Nephron (organoid): ENCODE measurements around the gene CABLES1.

Source experiments
- H3K27ac Mint-ChIP-seq, 3 experiments: 2 replicates each; pipeline ENCODE4 v1.8.0; 2020; ENCODE audit warnings: mixed read lengths in 3 of 3, mild to moderate bottlenecking in 2 of 3, moderate library complexity in 1 of 3
- H3K27me3 Mint-ChIP-seq: 2 replicates; pipeline ENCODE4 v1.8.0; 2021; ENCODE audit warnings: low read depth, mild to moderate bottlenecking, moderate library complexity, mixed read lengths
- H3K36me3 Mint-ChIP-seq: 2 replicates; pipeline ENCODE4 v1.8.0; 2020; ENCODE audit warnings: low read depth, mixed read lengths
- H3K4me1 Mint-ChIP-seq: 2 replicates; pipeline ENCODE4 v1.8.0; 2020; ENCODE audit warnings: mixed read lengths
- H3K4me3 Mint-ChIP-seq, 3 experiments: 2 replicates each; pipeline ENCODE4 v1.8.0; 2020; ENCODE audit warnings: mild to moderate bottlenecking in 3 of 3, mixed read lengths in 3 of 3, moderate library complexity in 2 of 3
- H3K9me3 Mint-ChIP-seq: 2 replicates; pipeline ENCODE4 v1.8.0; 2020; ENCODE audit warnings: mixed read lengths
- TF ChIP-seq, protein P1 (sequence below), 3 experiments: fragments of 200-600 bp; sonication (generic); IDR thresholded peaks; one replicate each; pipeline ENCODE4 v1.5.0; 2021; ENCODE audit warnings: antibody characterized with exemption in 3 of 3; ENCODE audit not compliant: unreplicated experiment in 3 of 3

The CABLES1 gene

GRCh38 chr18:23129355-23130002 lies 5.8 kb upstream of the CABLES1 start:
- no peak overlapping the region for H3K4me3 Mint-ChIP-seq

GRCh38 chr18:23131693-23132319 lies 3.5 kb upstream of the CABLES1 start:
- H3K9me3 Mint-ChIP-seq = no peaks in the 10 kb centered on the region
- TF ChIP-seq, protein P1, sequence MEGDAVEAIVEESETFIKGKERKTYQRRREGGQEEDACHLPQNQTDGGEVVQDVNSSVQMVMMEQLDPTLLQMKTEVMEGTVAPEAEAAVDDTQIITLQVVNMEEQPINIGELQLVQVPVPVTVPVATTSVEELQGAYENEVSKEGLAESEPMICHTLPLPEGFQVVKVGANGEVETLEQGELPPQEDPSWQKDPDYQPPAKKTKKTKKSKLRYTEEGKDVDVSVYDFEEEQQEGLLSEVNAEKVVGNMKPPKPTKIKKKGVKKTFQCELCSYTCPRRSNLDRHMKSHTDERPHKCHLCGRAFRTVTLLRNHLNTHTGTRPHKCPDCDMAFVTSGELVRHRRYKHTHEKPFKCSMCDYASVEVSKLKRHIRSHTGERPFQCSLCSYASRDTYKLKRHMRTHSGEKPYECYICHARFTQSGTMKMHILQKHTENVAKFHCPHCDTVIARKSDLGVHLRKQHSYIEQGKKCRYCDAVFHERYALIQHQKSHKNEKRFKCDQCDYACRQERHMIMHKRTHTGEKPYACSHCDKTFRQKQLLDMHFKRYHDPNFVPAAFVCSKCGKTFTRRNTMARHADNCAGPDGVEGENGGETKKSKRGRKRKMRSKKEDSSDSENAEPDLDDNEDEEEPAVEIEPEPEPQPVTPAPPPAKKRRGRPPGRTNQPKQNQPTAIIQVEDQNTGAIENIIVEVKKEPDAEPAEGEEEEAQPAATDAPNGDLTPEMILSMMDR (IDR thresholded peaks at IDR 0.05; ENCODE audit: unreplicated experiment in 3 of 3) = peak; percentile 72 to 82 (median 77)
- peaks cover 32% of the 10 kb centered on the region for H3K4me1 Mint-ChIP-seq

More at GRCh38 chr18:23129355-23130002, 5.8 kb upstream of the CABLES1 start:
- Mint-ChIP-seq H3K27me3 (peaks cover 15% of the 10 kb centered on the region), H3K4me1 (peaks cover 31% of the 10 kb centered on the region), H3K9me3 (no peaks in the 10 kb centered on the region), H3K36me3 (no peaks in the 10 kb centered on the region), H3K27ac (no peak overlapping the region)
- TF ChIP-seq, protein P1 (IDR thresholded peaks at IDR 0.05; ENCODE audit: unreplicated experiment in 3 of 3) = no peak

GRCh38 chr18:23133860-23134779 lies 1.2 kb upstream of the CABLES1 start:
- Mint-ChIP-seq H3K4me1 (peaks cover 49% of the 10 kb centered on the region), H3K36me3 (no peaks in the 10 kb centered on the region), H3K4me3 (peak overlapping the region; percentile 85 to 91 (median 85)), H3K27me3 (peaks cover 46% of the 10 kb centered on the region), H3K27ac (peak overlapping the region; percentile 74 to 93 (median 78)), H3K9me3 (no peaks in the 10 kb centered on the region)
- TF ChIP-seq, protein P1 (IDR thresholded peaks at IDR 0.05; ENCODE audit: unreplicated experiment in 3 of 3) = no peak

More at GRCh38 chr18:23131693-23132319, 3.5 kb upstream of the CABLES1 start:
- no peaks in the 10 kb centered on the region for H3K36me3 Mint-ChIP-seq
- peaks cover 23% of the 10 kb centered on the region for H3K27me3 Mint-ChIP-seq
- peak overlapping the region; percentile 2 to 30 (median 8) for H3K27ac Mint-ChIP-seq
- H3K4me3 Mint-ChIP-seq = peak overlapping the region; percentile 19 to 60 (median 40)

- Mint-ChIP-seq H3K27ac (no peak overlapping the region), H3K4me1 (peaks cover 52% of the 10 kb centered on the region), H3K27me3 (peaks cover 46% of the 10 kb centered on the region), H3K9me3 (no peaks in the 10 kb centered on the region), H3K4me3 (peak overlapping the region in 2 of 3 experiments; percentile 47 to 77), H3K36me3 (no peaks in the 10 kb centered on the region)
- TF ChIP-seq, protein P1 (IDR thresholded peaks at IDR 0.05; ENCODE audit: unreplicated experiment in 3 of 3) = no peak
These were observed 453 bp downstream of the CABLES1 start for GRCh38 chr18:23135550-23136325.

DNA sequence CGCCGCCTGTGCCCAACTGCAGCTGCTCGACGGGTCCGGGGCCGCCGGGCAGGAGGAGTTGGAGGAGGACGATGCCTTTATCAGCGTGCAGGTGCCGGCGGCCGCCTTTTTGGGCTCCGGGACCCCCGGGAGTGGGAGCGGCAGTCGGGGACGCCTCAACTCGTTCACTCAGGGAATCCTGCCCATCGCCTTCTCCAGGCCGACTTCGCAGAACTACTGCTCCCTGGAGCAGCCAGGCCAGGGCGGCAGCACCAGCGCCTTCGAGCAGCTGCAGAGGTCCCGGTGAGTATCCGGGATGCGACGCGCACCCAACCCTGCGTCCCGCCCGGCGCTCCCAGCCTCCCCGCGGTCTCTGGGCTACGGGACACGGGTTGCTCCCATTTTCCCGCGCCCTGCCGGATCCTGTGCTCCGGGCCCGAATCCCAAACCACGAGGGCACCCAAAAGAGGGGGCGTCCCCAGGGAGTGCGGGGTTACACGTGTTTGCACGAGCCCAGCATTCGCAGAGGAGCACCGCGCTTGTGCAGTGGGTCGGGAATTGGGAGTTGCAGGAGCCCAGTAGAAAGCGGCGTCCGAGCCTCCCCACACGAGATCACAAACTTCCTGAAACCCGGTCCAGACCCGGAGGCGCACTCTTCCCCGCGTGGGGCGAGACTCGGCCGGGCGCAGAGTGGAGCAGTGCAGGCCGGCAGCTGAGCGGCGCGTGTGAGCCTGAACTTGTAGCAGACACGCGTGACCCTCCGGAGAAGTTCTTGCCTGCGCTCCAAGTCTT lies 1.2 kb downstream of the CABLES1 start:
- Mint-ChIP-seq H3K27me3 (peaks cover 46% of the 10 kb centered on the region), H3K36me3 (no peaks in the 10 kb centered on the region), H3K4me3 (peak overlapping the region; percentile 77 to 86 (median 85)), H3K9me3 (no peaks in the 10 kb centered on the region), H3K27ac (peak overlapping the region; percentile 17 to 52 (median 50)), H3K4me1 (peaks cover 57% of the 10 kb centered on the region)
- TF ChIP-seq, protein P1 (IDR thresholded peaks at IDR 0.05; ENCODE audit: unreplicated experiment in 3 of 3) = no peak
